Uterus (tissue), 4 donors: ENCODE measurements around the gene UCKL1. TPM values are rescaled to one million over a fixed set of nuclear protein-coding genes. Genes with fewer than 3 reads are reported as not detected.

Experiments used
- DNase-seq, 2 donors: peaks; one replicate each; pipeline ENCODE4 v3.0.0-alpha.2; 2019 to 2020
- H3K27ac ChIP-seq, 2 donors: fragments of 200-600 bp; sonication (generic); 1 replicate in 1 of 2; 2 replicates in 1 of 2; pipeline ENCODE4 v1.5.1; 2016 to 2018
- H3K27me3 ChIP-seq, 2 donors: fragments of 200-600 bp; sonication (generic); one replicate each; pipeline ENCODE4 v1.5.1; 2018 to 2019; ENCODE audit warnings: control low read depth in 1 of 2
- H3K36me3 ChIP-seq, 2 donors: fragments of 200-600 bp; sonication (generic); one replicate each; pipeline ENCODE4 v1.5.1; 2019; ENCODE audit warnings: control low read depth in 1 of 2
- H3K4me1 ChIP-seq, 2 donors: fragments of 200-600 bp; sonication (generic); one replicate each; pipeline ENCODE4 v1.5.1; 2018 to 2019; ENCODE audit warnings: control low read depth in 1 of 2
- H3K4me3 ChIP-seq, 2 donors: fragments of 200-600 bp; sonication (generic); 1 replicate in 1 of 2; 2 replicates in 1 of 2; pipeline ENCODE4 v1.5.1; 2018 to 2019; ENCODE audit warnings: mild to moderate bottlenecking in 1 of 2
- H3K9me3 ChIP-seq, 2 donors: fragments of 200-600 bp; sonication (generic); one replicate each; pipeline ENCODE4 v1.5.1; 2019; ENCODE audit warnings: control low read depth in 1 of 2
- POLR2A ChIP-seq, 2 donors: fragments of 450-650 bp; IDR thresholded peaks; one replicate each; pipeline ENCODE4 v1.6.1; 2016; ENCODE audit warnings: antibody characterized with exemption in 2 of 2, mild to moderate bottlenecking in 1 of 2, moderate library complexity in 1 of 2
- intact Hi-C: fragments of 100-400 bp; cut with DNase I; formaldehyde crosslinking; loops from one replicate; pipeline ENCODE4 v1.15.1; 2023; ENCODE audit warnings: low total_unique reads
- total RNA-seq, 4 donors: library from RNA; depleted of rRNA in 3 of 4; stranded (reverse); fragments of >200 nt in 3 of 4; gene quantifications; one replicate each; pipeline versions ENCODE4 v1.1.0 to v1.2.4, GENCODE V29; 2014 to 2023
- TF ChIP-seq, protein P1 (sequence below), 4 experiments: fragments of 200-600 bp in 2 of 4; fragments of 450-650 bp in 2 of 4; sonication (generic) in 2 of 4; IDR thresholded peaks; one replicate each; pipeline ENCODE4 v1.5.1; 2016 to 2019; ENCODE audit warnings: antibody characterized with exemption in 4 of 4, mild to moderate bottlenecking in 2 of 4, moderate library complexity in 1 of 4
- donor health status: DM: yes; HTN: yes; CAD: no.

UCKL1 gene
- total RNA-seq, 4 donors from 2014 or later = 21.8 to 64.6 (median 23.5) TPM

DNA sequence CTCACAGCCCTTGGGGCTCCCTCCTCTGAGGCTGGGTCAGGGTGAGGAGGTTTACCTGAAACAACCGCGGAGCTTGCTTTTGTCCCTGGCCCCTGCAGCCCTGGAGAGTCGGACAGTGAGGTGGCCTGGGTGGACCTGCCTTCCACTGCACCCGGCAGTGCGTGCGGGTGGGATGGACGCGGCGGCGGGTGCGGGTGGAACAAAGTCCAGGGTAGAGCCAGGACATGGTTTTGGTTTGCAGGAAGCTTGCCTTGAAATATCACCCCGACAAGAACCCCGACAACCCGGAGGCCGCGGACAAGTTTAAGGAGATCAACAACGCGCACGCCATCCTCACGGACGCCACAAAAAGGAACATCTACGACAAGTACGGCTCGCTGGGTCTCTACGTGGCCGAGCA is 27.1 kb downstream of the UCKL1 start:
- DNase-seq = no peak

DNA sequence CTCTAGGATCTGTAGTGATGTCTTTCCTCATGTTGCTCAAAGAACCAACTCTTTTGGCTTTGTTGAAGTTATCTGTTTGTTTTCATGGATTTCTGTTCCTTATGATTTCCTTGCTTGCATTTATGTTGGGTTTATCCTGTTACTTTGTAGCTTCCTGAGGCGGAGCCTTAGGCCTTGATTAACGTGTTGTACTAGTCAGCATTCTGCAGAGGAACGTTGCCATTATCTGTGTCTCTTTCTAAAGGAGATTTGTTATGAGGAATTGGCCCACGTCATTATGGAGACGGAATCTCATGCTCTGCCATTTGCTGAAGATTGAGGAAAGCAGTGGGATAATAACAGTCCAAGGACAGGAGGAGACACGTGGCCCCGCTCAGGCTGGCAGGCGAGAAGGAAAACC is 29.9 kb downstream of the UCKL1 start:
- H3K4me1 ChIP-seq = no peaks in the 10 kb centered on the region
- no peaks in the 10 kb centered on the region for H3K9me3 ChIP-seq
- intact Hi-C loops = no loop called here
- no peak overlapping the region for H3K27ac ChIP-seq
- H3K27me3 ChIP-seq = no peaks in the 10 kb centered on the region
- no peak for TF ChIP-seq POLR2A (IDR thresholded peaks at IDR 0.05)
- TF ChIP-seq, protein P1, sequence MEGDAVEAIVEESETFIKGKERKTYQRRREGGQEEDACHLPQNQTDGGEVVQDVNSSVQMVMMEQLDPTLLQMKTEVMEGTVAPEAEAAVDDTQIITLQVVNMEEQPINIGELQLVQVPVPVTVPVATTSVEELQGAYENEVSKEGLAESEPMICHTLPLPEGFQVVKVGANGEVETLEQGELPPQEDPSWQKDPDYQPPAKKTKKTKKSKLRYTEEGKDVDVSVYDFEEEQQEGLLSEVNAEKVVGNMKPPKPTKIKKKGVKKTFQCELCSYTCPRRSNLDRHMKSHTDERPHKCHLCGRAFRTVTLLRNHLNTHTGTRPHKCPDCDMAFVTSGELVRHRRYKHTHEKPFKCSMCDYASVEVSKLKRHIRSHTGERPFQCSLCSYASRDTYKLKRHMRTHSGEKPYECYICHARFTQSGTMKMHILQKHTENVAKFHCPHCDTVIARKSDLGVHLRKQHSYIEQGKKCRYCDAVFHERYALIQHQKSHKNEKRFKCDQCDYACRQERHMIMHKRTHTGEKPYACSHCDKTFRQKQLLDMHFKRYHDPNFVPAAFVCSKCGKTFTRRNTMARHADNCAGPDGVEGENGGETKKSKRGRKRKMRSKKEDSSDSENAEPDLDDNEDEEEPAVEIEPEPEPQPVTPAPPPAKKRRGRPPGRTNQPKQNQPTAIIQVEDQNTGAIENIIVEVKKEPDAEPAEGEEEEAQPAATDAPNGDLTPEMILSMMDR (IDR thresholded peaks at IDR 0.05) = no peak
- DNase-seq = no peak
- no peaks in the 10 kb centered on the region for H3K36me3 ChIP-seq
- no peak overlapping the region for H3K4me3 ChIP-seq

More for the DNA sequence above, 27.1 kb downstream of the UCKL1 start:
- Histone ChIP-seq H3K27ac (no peak overlapping the region), H3K4me1 (no peaks in the 10 kb centered on the region), H3K9me3 (no peaks in the 10 kb centered on the region), H3K36me3 (no peaks in the 10 kb centered on the region), H3K4me3 (no peak overlapping the region), H3K27me3 (no peaks in the 10 kb centered on the region)
- intact Hi-C loops = no loop called here
- no peak for TF ChIP-seq POLR2A (IDR thresholded peaks at IDR 0.05)
- TF ChIP-seq, protein P1 (IDR thresholded peaks at IDR 0.05) = no peak

DNA sequence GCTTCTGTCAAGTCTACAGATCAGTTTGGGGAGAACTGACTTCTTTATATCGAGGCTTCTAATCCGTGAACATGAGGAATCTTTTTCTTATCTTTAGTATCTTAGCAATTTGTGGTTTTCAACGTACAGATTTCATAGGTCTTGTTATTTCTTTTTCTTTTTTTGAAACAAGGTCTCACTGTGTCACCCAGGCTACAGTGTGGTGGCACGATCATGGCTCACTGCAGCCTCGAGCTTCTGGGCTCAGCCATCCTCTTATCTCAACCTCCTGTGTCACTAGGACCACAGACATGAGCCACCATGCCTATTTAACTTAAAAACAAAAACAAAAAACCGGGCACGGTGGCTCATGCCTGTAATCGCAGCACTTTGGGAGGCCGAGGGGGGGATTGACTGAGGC is 32.0 kb downstream of the UCKL1 start:
- no peaks in the 10 kb centered on the region for H3K4me1 ChIP-seq
- intact Hi-C loops = no loop called here

DNA sequence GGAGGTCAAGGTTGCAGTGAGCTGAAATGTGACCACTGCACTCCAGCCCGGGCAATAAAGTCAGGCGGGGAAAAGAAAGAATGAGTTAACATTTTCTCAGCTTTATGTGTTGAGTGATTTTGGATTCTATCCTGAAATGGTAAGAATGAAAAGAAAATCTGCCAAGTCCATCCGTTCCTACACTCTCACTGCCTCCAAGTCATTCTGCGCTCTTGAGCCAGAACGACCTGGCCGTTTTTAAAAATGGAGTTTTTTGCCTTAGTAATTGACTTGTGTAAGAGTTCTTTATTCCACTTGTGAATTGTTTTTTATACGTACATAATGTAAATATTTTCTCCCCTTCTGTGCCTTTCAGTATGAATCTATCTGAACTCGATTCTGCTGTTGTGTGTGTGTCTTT is 32.6 kb downstream of the UCKL1 start:
- Histone ChIP-seq H3K27me3 (no peaks in the 10 kb centered on the region), H3K9me3 (no peaks in the 10 kb centered on the region), H3K4me1 (no peaks in the 10 kb centered on the region), H3K27ac (no peak overlapping the region), H3K36me3 (no peaks in the 10 kb centered on the region), H3K4me3 (no peak overlapping the region)
- TF ChIP-seq, protein P1 (IDR thresholded peaks at IDR 0.05) = no peak
- no peak for TF ChIP-seq POLR2A (IDR thresholded peaks at IDR 0.05)
- intact Hi-C loops = no loop called here
- no peak for DNase-seq

More for the DNA sequence above, 32.0 kb downstream of the UCKL1 start:
- Histone ChIP-seq H3K27ac (no peak overlapping the region), H3K27me3 (no peaks in the 10 kb centered on the region), H3K4me3 (no peak overlapping the region), H3K9me3 (no peaks in the 10 kb centered on the region), H3K36me3 (no peaks in the 10 kb centered on the region)
- TF ChIP-seq POLR2A (IDR thresholded peaks at IDR 0.05) = no peak
- TF ChIP-seq, protein P1 (IDR thresholded peaks at IDR 0.05) = no peak
- DNase-seq = no peak

DNA sequence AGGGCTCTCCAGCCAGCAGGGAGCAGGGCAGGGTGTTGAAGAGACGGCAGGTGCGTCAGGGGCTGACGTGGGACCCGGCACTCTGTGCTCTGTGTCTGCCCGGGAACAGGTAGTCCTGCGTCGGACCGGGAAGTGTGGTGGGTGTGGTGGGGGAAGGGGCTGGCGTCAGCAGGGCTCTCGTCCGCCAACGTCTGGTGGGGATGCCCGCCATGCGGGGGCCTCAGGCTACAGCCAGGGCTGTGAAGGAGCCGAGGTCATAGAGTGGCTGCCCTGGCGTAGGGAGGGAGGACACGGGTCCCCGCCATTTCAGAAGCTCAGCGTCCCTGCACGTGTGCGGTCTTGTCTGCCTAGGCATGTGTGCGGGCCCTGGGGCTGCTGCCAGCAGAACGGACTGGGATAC is 36.0 kb downstream of the UCKL1 start:
- H3K27ac ChIP-seq = no peak overlapping the region
- H3K4me1 ChIP-seq = no peaks in the 10 kb centered on the region
- no peak for TF ChIP-seq POLR2A (IDR thresholded peaks at IDR 0.05)
- TF ChIP-seq, protein P1 (IDR thresholded peaks at IDR 0.05) = no peak
- no peaks in the 10 kb centered on the region for H3K27me3 ChIP-seq
- DNase-seq = no peak
- intact Hi-C loops = no loop called here
- H3K36me3 ChIP-seq = no peaks in the 10 kb centered on the region
- no peak overlapping the region for H3K4me3 ChIP-seq
- peaks cover 0 to 3% of the 10 kb centered on the region in 2 donors for H3K9me3 ChIP-seq
